ENCODE measurements around the gene EGLN3. TPM values are rescaled to one million over a fixed set of nuclear protein-coding genes. Genes with fewer than 3 reads are reported as not detected.
A peak's percentile ranks its signal among the peaks of the same experiment; 100 is the strongest.

The EGLN3 gene
- total and polyA plus RNA-seq, 10 of the 15 experiments (the other 5 are each of a cell fraction or from before 2014, with no cell fraction given) = 0.42 to 8.1 (median 2.0) TPM

DNA sequence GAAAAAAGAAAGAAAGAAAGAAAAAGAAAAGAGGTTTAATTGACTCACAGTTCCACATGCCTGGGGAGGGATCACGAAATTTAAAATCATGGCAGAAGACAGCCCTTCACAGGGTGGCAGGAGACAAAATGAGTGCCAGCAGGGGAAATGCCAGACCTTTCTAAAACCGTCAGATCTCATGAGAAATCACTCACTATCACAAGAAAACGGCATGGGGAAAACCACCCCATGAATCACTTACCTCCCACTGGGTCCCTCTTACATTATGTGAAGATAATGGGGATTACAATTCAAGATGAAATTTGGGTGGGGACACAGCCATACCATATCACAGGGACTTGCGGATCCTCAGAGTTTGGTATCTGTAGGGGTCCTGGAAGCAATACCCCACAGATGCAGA is 16.3 kb upstream of the EGLN3 start:
- in situ Hi-C loops (cut with MboI) (no loop called here), intact Hi-C loops (cut with micrococcal nuclease; ENCODE audit: unreplicated experiment) (no loop called here)
- H3K4me3 ChIP-seq = no peak overlapping the region
- BruUV-seq (replicated peaks) = no TSS peak
- no peaks in the 10 kb centered on the region for H4K20me1 ChIP-seq (ENCODE audit: control insufficient read depth, insufficient read depth)
- FAIRE-seq = no peak
- RAD21 ChIA-PET (ENCODE audit: unreplicated experiment) = interaction anchor here (0.7 to 1.5 kb wide), 2 partner anchors 56 to 77 kb away, joined by 3 read pairs; no protein-coding TSS in a partner anchor
- H3K27ac ChIP-seq (ENCODE audit: control insufficient read depth, insufficient read depth) = no peak overlapping the region
- SMC1A ChIA-PET (ENCODE audit: uncharacterized antibody, unreplicated experiment) = interaction anchor here (0.8 to 2.4 kb wide), 4 partner anchors 9 to 108 kb away, joined by 3 to 10 read pairs (median 6); no protein-coding TSS in a partner anchor
- no peak overlapping the region for H3K4me2 ChIP-seq (ENCODE audit: control insufficient read depth, insufficient read depth)
- no peak overlapping the region for H2AFZ ChIP-seq (ENCODE audit: control insufficient read depth, low read depth, low read length)
- no peaks in the 10 kb centered on the region for H3K27me3 ChIP-seq (replicated peaks in 1 of 2; ENCODE audit: control insufficient read depth in 2 of 2, insufficient read depth in 2 of 2, low read length in 1 of 2)
- CTCF ChIA-PET = interaction anchor here (0.6 to 1.3 kb wide), 3 partner anchors 13 to 115 kb away, joined by 4 to 6 read pairs (median 6); no protein-coding TSS in a partner anchor
- ATAC-seq = peak; percentile 36; the same call in 2 of the 3 replicates
- H3K9ac ChIP-seq (ENCODE audit: control insufficient read depth, insufficient read depth, low read length) = no peak overlapping the region
- DNase-seq (ENCODE audit: low read depth, low spot score) = no peak
- TF ChIP-seq CBFB (IDR thresholded peaks at IDR 0.05; ENCODE audit: low read depth) (no peak), PAX8 (IDR thresholded peaks at IDR 0.05) (no peak), PRDM15 (CRISPR knock-in tag; IDR thresholded peaks at IDR 0.05) (no peak), ASH2L (IDR thresholded peaks at IDR 0.05; ENCODE audit: borderline replicate concordance, low read depth) (no peak), CTCF (IDR thresholded peaks at IDR 0.05 in 2 of 3, conservative IDR thresholded peaks at IDR 0.05 in 1 of 3; ENCODE audit: control insufficient read depth in 2 of 3, extremely low read depth in 1 of 3, insufficient read depth in 1 of 3, low read depth in 3 of 3, low read length in 3 of 3) (no peak), JUND (IDR thresholded peaks at IDR 0.05; ENCODE audit: low read depth, low read length) (no peak), ZNF207 (IDR thresholded peaks at IDR 0.05; ENCODE audit: borderline replicate concordance) (no peak), BMI1 (IDR thresholded peaks at IDR 0.05; ENCODE audit: borderline replicate concordance) (no peak), IRF4 (IDR thresholded peaks at IDR 0.05; ENCODE audit: low read depth, low read length) (no peak), RELA (IDR thresholded peaks at IDR 0.05; ENCODE audit: borderline replicate concordance, partially characterized antibody) (no peak), IKZF1 (conservative IDR thresholded peaks at IDR 0.05) (no peak), MTA3 (IDR thresholded peaks at IDR 0.05; ENCODE audit: borderline replicate concordance, low read length) (no peak), YBX1 (IDR thresholded peaks at IDR 0.05) (no peak), ZNF384 (IDR thresholded peaks at IDR 0.05; ENCODE audit: borderline replicate concordance, low read depth, low read length) (no peak), MLLT1 (IDR thresholded peaks at IDR 0.05) (no peak)
- 23% methylated on average over 4 of the region's 4 CpGs for WGBS (ENCODE audit: insufficient coverage, insufficient replicate concordance, low lambda C conversion rate, missing lambda C conversion rate)
- no peaks in the 10 kb centered on the region for H3K36me3 ChIP-seq (ENCODE audit: control insufficient read depth in 2 of 2, insufficient read depth in 2 of 2, low read length in 1 of 2)
- POLR2A ChIA-PET = interaction anchor here (0.6 kb wide), 2 partner anchors 19 to 130 kb away, joined by 3 to 4 read pairs; no protein-coding TSS in a partner anchor
- no peaks in the 10 kb centered on the region for H3K79me2 ChIP-seq (ENCODE audit: control insufficient read depth, insufficient read depth, low read length)
- no peaks in the 10 kb centered on the region; the same call in 1 of the 3 replicates for H3K9me3 ChIP-seq (replicated peaks; ENCODE audit: control insufficient read depth, insufficient read depth, low read length)
- H3K4me1 ChIP-seq (ENCODE audit: control insufficient read depth, insufficient read depth, low read length) = peaks cover under 1% of the 10 kb centered on the region; the same call in 1 of the 2 replicates

Data from GM12878 (cell line).